CD14-positive monocyte (primary cell): ENCODE results near the gene BRAT1. TPM values are rescaled to one million over a fixed set of nuclear protein-coding genes. Genes with fewer than 3 reads are reported as not detected.

ENCODE experiments used
- DNase-seq, 3 donors: peaks; one replicate each; pipeline ENCODE4 v3.0.0-alpha.2; 2011 to 2022
- H2AFZ ChIP-seq: 2 replicates; pipeline ENCODE4 v1.6.0; 2012; ENCODE audit warnings: mild to moderate bottlenecking, low read depth, low read length, inconsistent platforms; ENCODE audit not compliant: insufficient read depth, poor library complexity, severe bottlenecking
- H3K27ac ChIP-seq, 2 donors: 1 replicate in 1 of 2; 2 replicates in 1 of 2; pipeline ENCODE4 v1.5.1; 2012 to 2013; ENCODE audit warnings: low read length in 2 of 2, control low read depth in 1 of 2, inconsistent platforms in 1 of 2, low read depth in 1 of 2, mild to moderate bottlenecking in 1 of 2
- H3K27me3 ChIP-seq, 2 donors: one replicate each; pipeline versions ENCODE4 v1.6.0 to v1.6.1; 2011 to 2013; ENCODE audit warnings: low read length in 2 of 2; ENCODE audit not compliant: control insufficient read depth in 2 of 2, insufficient read depth in 2 of 2
- H3K36me3 ChIP-seq, 2 donors: replicated peaks in 1 of 2; 1 replicate in 1 of 2; 2 replicates in 1 of 2; pipeline versions ENCODE4 v1.5.1 to v1.6.1; 2012 to 2013; ENCODE audit warnings: low read length in 2 of 2, control low read depth in 1 of 2, inconsistent platforms in 1 of 2, mild to moderate bottlenecking in 1 of 2; ENCODE audit not compliant: insufficient read depth in 2 of 2, control insufficient read depth in 1 of 2
- H3K4me1 ChIP-seq, 2 donors: 1 replicate in 1 of 2; 2 replicates in 1 of 2; pipeline versions ENCODE4 v1.5.1 to v1.6.1; 2012 to 2013; ENCODE audit warnings: low read length in 2 of 2, control low read depth in 1 of 2, inconsistent platforms in 1 of 2, mild to moderate bottlenecking in 1 of 2, moderate library complexity in 1 of 2; ENCODE audit not compliant: insufficient read depth in 2 of 2, control insufficient read depth in 1 of 2
- H3K4me2 ChIP-seq: replicated peaks from 2 replicates; pipeline ENCODE3; 2012; ENCODE audit warnings: low read length, moderate library complexity, mild to moderate bottlenecking; ENCODE audit not compliant: poor library complexity, severe bottlenecking; ENCODE audit errors: extremely low read depth
- H3K4me3 ChIP-seq, 3 experiments: fragments of 200-600 bp in 1 of 3; sonication (generic) in 1 of 3; replicated peaks in 1 of 3; 1 replicate in 2 of 3; 2 replicates in 1 of 3; pipeline ENCODE4 v1.5.1; 2011 to 2013; ENCODE audit warnings: low read length in 3 of 3, mild to moderate bottlenecking in 3 of 3, control low read depth in 2 of 3, low read depth in 2 of 3, inconsistent platforms in 1 of 3, moderate library complexity in 1 of 3
- H3K79me2 ChIP-seq: 2 replicates; pipeline ENCODE4 v1.6.0; 2012; ENCODE audit warnings: mild to moderate bottlenecking, control low read depth, inconsistent platforms, low read length, moderate library complexity; ENCODE audit not compliant: insufficient read depth
- H3K9ac ChIP-seq: 2 replicates; pipeline ENCODE4 v1.6.0; 2017; ENCODE audit warnings: low read length, mild to moderate bottlenecking; ENCODE audit not compliant: insufficient read depth, poor library complexity, severe bottlenecking
- H3K9me3 ChIP-seq, 2 donors: replicated peaks in 1 of 2; 1 replicate in 1 of 2; 2 replicates in 1 of 2; pipeline versions ENCODE4 v1.5.1 to v1.6.1; 2012 to 2013; ENCODE audit warnings: low read length in 2 of 2, control low read depth in 1 of 2; ENCODE audit not compliant: control insufficient read depth in 1 of 2, insufficient read depth in 1 of 2
- H4K20me1 ChIP-seq: 2 replicates; pipeline ENCODE4 v1.6.0; 2012; ENCODE audit warnings: mild to moderate bottlenecking, low read length, control low read depth, moderate library complexity; ENCODE audit not compliant: insufficient read depth
- H3K27ac Mint-ChIP-seq, 7 donors: one replicate each; pipeline ENCODE4 v1.8.0; 2020; ENCODE audit warnings: mild to moderate bottlenecking in 7 of 7, mixed read lengths in 7 of 7, moderate library complexity in 6 of 7, inconsistent platforms in 2 of 7
- H3K27me3 Mint-ChIP-seq, 3 donors: one replicate each; pipeline ENCODE4 v1.8.0; 2021 to 2022; ENCODE audit warnings: low read depth in 3 of 3, mild to moderate bottlenecking in 3 of 3, mixed read lengths in 3 of 3, moderate library complexity in 3 of 3, inconsistent platforms in 1 of 3
- H3K36me3 Mint-ChIP-seq, 2 donors: one replicate each; pipeline ENCODE4 v1.8.0; 2020; ENCODE audit warnings: mixed read lengths in 2 of 2, inconsistent platforms in 1 of 2, mild to moderate bottlenecking in 1 of 2
- H3K4me1 Mint-ChIP-seq: one replicate; pipeline ENCODE4 v1.8.0; 2020; ENCODE audit warnings: mild to moderate bottlenecking, mixed read lengths
- H3K4me3 Mint-ChIP-seq, 2 donors: one replicate each; pipeline ENCODE4 v1.8.0; 2020; ENCODE audit warnings: mild to moderate bottlenecking in 2 of 2, mixed read lengths in 2 of 2, moderate library complexity in 1 of 2
- H3K9me3 Mint-ChIP-seq, 7 donors: one replicate each; pipeline ENCODE4 v1.8.0; 2020 to 2022; ENCODE audit warnings: mixed read lengths in 7 of 7, mild to moderate bottlenecking in 6 of 7, moderate library complexity in 6 of 7, inconsistent platforms in 2 of 7
- WGBS: methylation state at CpG from one replicate; pipeline ENCODE4 v1.1.5; 2013; ENCODE audit warnings: missing lambda C conversion rate; ENCODE audit not compliant: insufficient coverage; 5-methylcytosine and 5-hydroxymethylcytosine counted together
- intact Hi-C, 2 donors: fragments of 100-400 bp; cut with micrococcal nuclease; formaldehyde crosslinking; loops; one replicate each; pipeline versions ENCODE4 v1.15.0 to v1.15.1; 2023
- polyA plus RNA-seq, 3 donors: library from polyadenylated mRNA; depleted of rRNA in 1 of 3; unstranded in 2 of 3; stranded (reverse) in 1 of 3; fragments of 300-500 nt in 2 of 3; fragments of >200 nt in 1 of 3; fragmentation: Illumina TruSeq in 2 of 3; gene quantifications; 1 replicate in 2 of 3; 2 replicates in 1 of 3; pipeline ENCODE4 v1.2.3, GENCODE V29; 2012 to 2021
- TF ChIP-seq, protein P1 (sequence below): fragments of 200-600 bp; IDR thresholded peaks from one replicate; pipeline ENCODE4 v1.8.0; 2022; ENCODE audit warnings: antibody characterized with exemption, mild to moderate bottlenecking

Gene BRAT1
- polyA plus RNA-seq, 3 donors = 31.6 to 34.2 (median 32.5) TPM

DNA sequence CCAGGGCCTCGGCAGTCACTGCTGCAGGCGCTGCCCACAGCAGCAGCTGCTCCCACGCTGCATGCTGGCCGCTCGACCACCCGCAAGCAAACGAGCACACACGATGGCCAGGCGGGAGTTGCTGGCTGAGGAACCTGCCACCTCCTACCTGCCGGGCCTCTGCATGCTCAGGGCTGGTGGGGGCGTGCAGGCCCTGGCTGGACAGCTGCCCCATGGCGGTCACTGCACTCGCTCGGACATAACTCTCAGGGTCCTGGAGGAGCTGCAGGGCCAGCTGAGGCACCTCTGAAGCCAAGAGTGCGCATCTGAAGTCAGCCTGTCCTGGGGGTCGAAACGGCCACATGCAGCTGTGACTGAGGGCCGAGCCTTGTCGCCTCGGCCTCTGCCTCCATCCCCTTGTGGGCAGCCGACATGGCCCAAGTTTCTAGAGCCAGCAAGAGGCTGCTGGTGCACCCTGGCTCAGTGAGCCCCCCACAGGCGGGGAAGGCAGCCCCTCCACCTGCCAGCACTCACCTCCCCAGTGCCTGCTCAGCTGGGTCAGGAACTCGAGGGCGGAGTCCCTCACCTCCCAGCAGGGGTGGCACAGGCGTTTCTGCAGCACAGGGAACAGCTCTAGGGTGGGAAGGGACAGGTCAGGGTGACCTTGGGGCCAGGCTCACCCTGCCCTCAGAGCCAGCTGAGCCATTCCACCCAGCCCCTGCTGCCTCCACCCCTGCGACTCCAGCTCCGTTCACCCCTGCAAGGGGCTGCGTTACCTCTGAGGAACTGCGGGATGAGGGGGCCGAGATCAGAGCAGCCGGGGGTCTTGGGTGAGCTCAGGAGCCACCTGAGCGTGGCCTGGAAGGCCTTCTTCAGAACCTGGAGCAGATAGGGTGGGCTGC is 16.1 kb downstream of the BRAT1 start:
- no peak overlapping the region for H3K9ac ChIP-seq
- H3K36me3 ChIP-seq = peaks cover 51 to 63% of the 10 kb centered on the region in 2 donors
- intact Hi-C loops = no loop called here

More for the DNA sequence above, 16.1 kb downstream of the BRAT1 start:
- peaks cover 15 to 67% of the 10 kb centered on the region in 2 donors for H3K36me3 Mint-ChIP-seq
- TF ChIP-seq, protein P1, sequence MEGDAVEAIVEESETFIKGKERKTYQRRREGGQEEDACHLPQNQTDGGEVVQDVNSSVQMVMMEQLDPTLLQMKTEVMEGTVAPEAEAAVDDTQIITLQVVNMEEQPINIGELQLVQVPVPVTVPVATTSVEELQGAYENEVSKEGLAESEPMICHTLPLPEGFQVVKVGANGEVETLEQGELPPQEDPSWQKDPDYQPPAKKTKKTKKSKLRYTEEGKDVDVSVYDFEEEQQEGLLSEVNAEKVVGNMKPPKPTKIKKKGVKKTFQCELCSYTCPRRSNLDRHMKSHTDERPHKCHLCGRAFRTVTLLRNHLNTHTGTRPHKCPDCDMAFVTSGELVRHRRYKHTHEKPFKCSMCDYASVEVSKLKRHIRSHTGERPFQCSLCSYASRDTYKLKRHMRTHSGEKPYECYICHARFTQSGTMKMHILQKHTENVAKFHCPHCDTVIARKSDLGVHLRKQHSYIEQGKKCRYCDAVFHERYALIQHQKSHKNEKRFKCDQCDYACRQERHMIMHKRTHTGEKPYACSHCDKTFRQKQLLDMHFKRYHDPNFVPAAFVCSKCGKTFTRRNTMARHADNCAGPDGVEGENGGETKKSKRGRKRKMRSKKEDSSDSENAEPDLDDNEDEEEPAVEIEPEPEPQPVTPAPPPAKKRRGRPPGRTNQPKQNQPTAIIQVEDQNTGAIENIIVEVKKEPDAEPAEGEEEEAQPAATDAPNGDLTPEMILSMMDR = no peak
- peaks cover 0 to 6% (median 0%) of the 10 kb centered on the region in 3 donors for H3K27me3 Mint-ChIP-seq
- Histone ChIP-seq H3K79me2 (no peaks in the 10 kb centered on the region), H3K9me3 (no peaks in the 10 kb centered on the region), H2AFZ (no peak overlapping the region), H4K20me1 (peaks cover 59% of the 10 kb centered on the region), H3K27me3 (no peaks in the 10 kb centered on the region), H3K4me1 (peaks cover 2 to 10% of the 10 kb centered on the region in 2 donors), H3K4me3 (no peak overlapping the region), H3K27ac (no peak overlapping the region), H3K4me2 (no peak overlapping the region)
- H3K4me3 Mint-ChIP-seq = no peak overlapping the region
- peaks cover 18% of the 10 kb centered on the region for H3K4me1 Mint-ChIP-seq
- no peaks in the 10 kb centered on the region for H3K9me3 Mint-ChIP-seq
- H3K27ac Mint-ChIP-seq = peak overlapping the region in 1 of 7 donors; percentile 26
- peak in 1 of 3 donors; percentile 3 for DNase-seq
- 97% methylated on average over 29 of the region's 32 CpGs for WGBS
